Trophoblast cell (in vitro differentiated cells and primary cell): ENCODE data around the gene SEMA4D.

ENCODE experiments used
- DNase-seq, 2 donors: peaks; one replicate each; pipeline ENCODE4 v3.0.0-alpha.2; 2016
- H2AFZ ChIP-seq: 2 replicates; pipeline ENCODE4 v1.6.1; 2013; ENCODE audit warnings: low read length, moderate library complexity, mild to moderate bottlenecking; ENCODE audit not compliant: insufficient read depth, poor library complexity
- H2AK5ac ChIP-seq: 2 replicates; pipeline ENCODE4 v1.6.1; 2013; ENCODE audit warnings: mild to moderate bottlenecking, low read length
- H2BK120ac ChIP-seq: 2 replicates; pipeline ENCODE4 v1.6.1; 2013; ENCODE audit warnings: low read length, mild to moderate bottlenecking, moderate library complexity; ENCODE audit not compliant: insufficient read depth, poor library complexity
- H2BK12ac ChIP-seq: 2 replicates; pipeline ENCODE4 v1.6.1; 2013; ENCODE audit warnings: mild to moderate bottlenecking, low read length, moderate library complexity
- H2BK5ac ChIP-seq: 2 replicates; pipeline ENCODE4 v1.6.1; 2013; ENCODE audit warnings: low read length, low read depth, moderate library complexity, mild to moderate bottlenecking; ENCODE audit not compliant: poor library complexity
- H3K14ac ChIP-seq: 2 replicates; pipeline ENCODE4 v1.6.1; 2013; ENCODE audit warnings: mild to moderate bottlenecking, low read length
- H3K18ac ChIP-seq: 2 replicates; pipeline ENCODE4 v1.6.1; 2013; ENCODE audit warnings: mild to moderate bottlenecking, low read length
- H3K23ac ChIP-seq: 2 replicates; pipeline ENCODE4 v1.6.1; 2013; ENCODE audit warnings: low read length
- H3K27ac ChIP-seq: 2 replicates; pipeline ENCODE4 v1.5.1; 2013; ENCODE audit warnings: low read depth, mild to moderate bottlenecking, inconsistent platforms, low read length, moderate library complexity
- H3K27me3 ChIP-seq: 2 replicates; pipeline ENCODE4 v1.6.1; 2013; ENCODE audit warnings: inconsistent platforms, mild to moderate bottlenecking, low read length, moderate library complexity; ENCODE audit not compliant: insufficient read depth
- H3K36me3 ChIP-seq, 2 experiments: 1 replicate in 1 of 2; 2 replicates in 1 of 2; pipeline ENCODE4 v1.6.1; 2013; ENCODE audit warnings: low read length in 2 of 2, mild to moderate bottlenecking in 2 of 2, moderate library complexity in 1 of 2; ENCODE audit not compliant: insufficient read depth in 2 of 2, control insufficient read depth in 1 of 2
- H3K4ac ChIP-seq: 2 replicates; pipeline ENCODE4 v1.6.1; 2013; ENCODE audit warnings: low read depth, mild to moderate bottlenecking, low read length, moderate library complexity
- H3K4me1 ChIP-seq, 2 experiments: 1 replicate in 1 of 2; 2 replicates in 1 of 2; pipeline ENCODE4 v1.6.1; 2013; ENCODE audit warnings: low read length in 2 of 2, mild to moderate bottlenecking in 2 of 2, moderate library complexity in 1 of 2; ENCODE audit not compliant: insufficient read depth in 2 of 2, control insufficient read depth in 1 of 2
- H3K4me2 ChIP-seq: 2 replicates; pipeline ENCODE4 v1.6.1; 2013; ENCODE audit warnings: inconsistent platforms, mild to moderate bottlenecking, low read length, moderate library complexity
- H3K4me3 ChIP-seq: 2 replicates; pipeline ENCODE4 v1.5.1; 2013; ENCODE audit warnings: mild to moderate bottlenecking, low read depth, low read length, inconsistent platforms
- H3K79me1 ChIP-seq: one replicate; pipeline ENCODE4 v1.6.1; 2013; ENCODE audit warnings: low read length
- H3K79me2 ChIP-seq: 2 replicates; pipeline ENCODE4 v1.6.1; 2013; ENCODE audit warnings: low read length, mild to moderate bottlenecking; ENCODE audit not compliant: control insufficient read depth, insufficient read depth, poor library complexity
- H3K9ac ChIP-seq: 2 replicates; pipeline ENCODE4 v1.6.1; 2013; ENCODE audit warnings: mild to moderate bottlenecking, low read length
- H3K9me3 ChIP-seq: 2 replicates; pipeline ENCODE4 v1.6.1; 2013; ENCODE audit warnings: low read depth, mild to moderate bottlenecking, control low read depth, inconsistent platforms, low read length; ENCODE audit not compliant: insufficient read depth
- H4K12ac ChIP-seq: 2 replicates; pipeline ENCODE4 v1.6.1; 2013; ENCODE audit warnings: low read depth, mild to moderate bottlenecking, low read length, moderate library complexity
- H4K8ac ChIP-seq: 2 replicates; pipeline ENCODE4 v1.6.1; 2013; ENCODE audit warnings: low read depth, mild to moderate bottlenecking, low read length, moderate library complexity
- H4K91ac ChIP-seq: one replicate; pipeline ENCODE4 v1.6.1; 2013; ENCODE audit warnings: low read depth, mild to moderate bottlenecking, low read length, moderate library complexity
- WGBS: extraction: QIAGEN DNeasy Blood & Tissue Kit; methylation state at CpG from one replicate; pipeline ENCODE4 v1.1.7; 2013; ENCODE audit warnings: missing lambda C conversion rate; ENCODE audit not compliant: insufficient read length, insufficient coverage; ENCODE audit errors: extremely low coverage; 5-methylcytosine and 5-hydroxymethylcytosine counted together

The SEMA4D gene

GRCh38 chr9:89454498-89455355 lies 43.2 kb downstream of the SEMA4D start:
- no peak overlapping the region for H3K9ac ChIP-seq
- H4K8ac ChIP-seq: no peak overlapping the region
- H2BK12ac ChIP-seq: no peak overlapping the region
- H3K27ac ChIP-seq: no peak overlapping the region
- WGBS: no CpG with 5 or more reads among the region's 25 CpGs
- H3K23ac ChIP-seq: no peak overlapping the region
- no peaks in the 10 kb centered on the region for H3K4me1 ChIP-seq
- H3K36me3 ChIP-seq: no peaks in the 10 kb centered on the region
- H3K4me3 ChIP-seq: no peak overlapping the region
- no peak overlapping the region for H2BK120ac ChIP-seq
- no peaks in the 10 kb centered on the region for H3K9me3 ChIP-seq
- no peak overlapping the region for H3K18ac ChIP-seq
- no peak overlapping the region for H3K4ac ChIP-seq
- H4K91ac ChIP-seq: no peak overlapping the region
- H2BK5ac ChIP-seq: no peak overlapping the region
- no peaks in the 10 kb centered on the region for H3K79me1 ChIP-seq
- no peaks in the 10 kb centered on the region for H3K79me2 ChIP-seq
- H2AK5ac ChIP-seq: no peak overlapping the region
- no peak for DNase-seq
- H3K14ac ChIP-seq: no peak overlapping the region
- H3K27me3 ChIP-seq: no peaks in the 10 kb centered on the region
- H3K4me2 ChIP-seq: no peak overlapping the region
- H4K12ac ChIP-seq: no peak overlapping the region
- no peak overlapping the region for H2AFZ ChIP-seq

- Histone ChIP-seq H2AFZ (no peak overlapping the region), H4K12ac (no peak overlapping the region), H3K4me3 (no peak overlapping the region), H2BK12ac (no peak overlapping the region), H3K4me2 (no peak overlapping the region), H3K79me2 (no peaks in the 10 kb centered on the region), H3K9ac (no peak overlapping the region), H3K27ac (no peak overlapping the region), H4K91ac (no peak overlapping the region), H3K4ac (no peak overlapping the region), H3K9me3 (no peaks in the 10 kb centered on the region), H3K23ac (no peak overlapping the region), H3K27me3 (no peaks in the 10 kb centered on the region), H3K36me3 (no peaks in the 10 kb centered on the region), H3K14ac (no peak overlapping the region), H2BK5ac (no peak overlapping the region), H3K18ac (no peak overlapping the region), H2AK5ac (no peak overlapping the region), H3K4me1 (no peaks in the 10 kb centered on the region), H3K79me1 (no peaks in the 10 kb centered on the region), H4K8ac (no peak overlapping the region), H2BK120ac (no peak overlapping the region)
- DNase-seq: no peak
- WGBS: no CpG with 5 or more reads among the region's 11 CpGs
Observed at GRCh38 chr9:89453452-89453851, 44.5 kb downstream of the SEMA4D start.

- H3K4ac ChIP-seq: no peak overlapping the region
- no peak overlapping the region for H3K27ac ChIP-seq
- H2BK12ac ChIP-seq: no peak overlapping the region
- no peak overlapping the region for H4K91ac ChIP-seq
- H2BK120ac ChIP-seq: no peak overlapping the region
- no peak overlapping the region for H4K12ac ChIP-seq
- DNase-seq: no peak
- no peak overlapping the region for H3K14ac ChIP-seq
- no peak overlapping the region for H3K23ac ChIP-seq
- H3K27me3 ChIP-seq: no peaks in the 10 kb centered on the region
- H3K4me1 ChIP-seq: no peaks in the 10 kb centered on the region
- no peak overlapping the region for H2BK5ac ChIP-seq
- no peak overlapping the region for H4K8ac ChIP-seq
- H3K9me3 ChIP-seq: no peaks in the 10 kb centered on the region
- no peak overlapping the region for H2AK5ac ChIP-seq
- no peak overlapping the region for H3K9ac ChIP-seq
- no peak overlapping the region for H3K4me2 ChIP-seq
- H3K18ac ChIP-seq: no peak overlapping the region
- H3K79me1 ChIP-seq: no peaks in the 10 kb centered on the region
- H3K4me3 ChIP-seq: no peak overlapping the region
- H2AFZ ChIP-seq: no peak overlapping the region
- no peaks in the 10 kb centered on the region for H3K36me3 ChIP-seq
- WGBS: no CpG with 5 or more reads among the region's 7 CpGs
- no peaks in the 10 kb centered on the region for H3K79me2 ChIP-seq
Observed at GRCh38 chr9:89452561-89452960, 45.4 kb downstream of the SEMA4D start.

DNA sequence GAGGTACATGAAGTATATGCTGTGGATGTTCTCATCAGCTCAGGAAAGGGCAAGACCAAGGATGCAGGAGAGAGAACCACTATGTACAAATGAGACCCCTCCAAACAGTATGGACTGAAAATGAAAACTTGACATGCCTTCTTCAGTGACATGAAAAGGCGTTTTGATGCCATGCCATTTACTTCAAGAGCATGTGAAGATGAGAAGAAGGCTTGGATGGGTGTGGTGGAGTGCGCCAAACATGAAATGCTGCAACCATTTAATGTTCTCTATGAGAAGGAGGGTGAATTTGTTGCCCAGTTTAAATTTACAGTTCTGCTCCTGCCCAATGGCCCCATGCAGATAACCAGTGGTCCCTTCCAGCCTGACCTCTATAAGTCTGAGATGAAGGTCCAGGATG lies 47.7 kb downstream of the SEMA4D start:
- Histone ChIP-seq H2AFZ (no peak overlapping the region), H3K23ac (no peak overlapping the region), H4K8ac (no peak overlapping the region), H3K4me1 (no peaks in the 10 kb centered on the region), H2BK5ac (no peak overlapping the region), H2BK120ac (no peak overlapping the region), H2AK5ac (no peak overlapping the region), H3K79me2 (no peaks in the 10 kb centered on the region), H3K9ac (no peak overlapping the region), H4K12ac (no peak overlapping the region), H3K14ac (no peak overlapping the region), H3K4ac (no peak overlapping the region), H3K27me3 (no peaks in the 10 kb centered on the region), H3K18ac (no peak overlapping the region), H3K36me3 (no peaks in the 10 kb centered on the region), H3K27ac (no peak overlapping the region), H2BK12ac (no peak overlapping the region), H3K9me3 (peaks cover 1% of the 10 kb centered on the region), H4K91ac (no peak overlapping the region), H3K4me2 (no peak overlapping the region), H3K79me1 (no peaks in the 10 kb centered on the region), H3K4me3 (no peak overlapping the region)
- DNase-seq: no peak
- WGBS: no CpG with 5 or more reads among the region's 2 CpGs
